Endothelial cell (in vitro differentiated cells): ENCODE data around the gene NBEA. TPM values are rescaled to one million over a fixed set of nuclear protein-coding genes. Genes with fewer than 3 reads are reported as not detected.

Source experiments
- DNase-seq: peaks from one replicate; pipeline ENCODE4 v3.0.0; 2021; ENCODE audit warnings: low spot score
- H3K27ac Mint-ChIP-seq: one replicate; pipeline ENCODE4 v1.8.0; 2021; ENCODE audit warnings: mixed read lengths, inconsistent platforms; ENCODE audit not compliant: unreplicated experiment
- H3K27me3 Mint-ChIP-seq: one replicate; pipeline ENCODE4 v1.8.0; 2021; ENCODE audit warnings: mild to moderate bottlenecking, moderate library complexity, mixed read lengths, inconsistent platforms; ENCODE audit not compliant: unreplicated experiment
- H3K36me3 Mint-ChIP-seq: one replicate; pipeline ENCODE4 v1.8.0; 2021; ENCODE audit warnings: mild to moderate bottlenecking, low read depth, mixed read lengths, inconsistent platforms; ENCODE audit not compliant: unreplicated experiment
- H3K4me1 Mint-ChIP-seq: one replicate; pipeline ENCODE4 v1.8.0; 2021; ENCODE audit warnings: mild to moderate bottlenecking, mixed read lengths, inconsistent platforms; ENCODE audit not compliant: unreplicated experiment
- H3K4me3 Mint-ChIP-seq: one replicate; pipeline ENCODE4 v1.8.0; 2021; ENCODE audit warnings: mild to moderate bottlenecking, mixed read lengths, inconsistent platforms; ENCODE audit not compliant: unreplicated experiment
- H3K9me3 Mint-ChIP-seq: one replicate; pipeline ENCODE4 v1.8.0; 2021; ENCODE audit warnings: mixed read lengths, inconsistent platforms; ENCODE audit not compliant: unreplicated experiment
- total RNA-seq: library from RNA; stranded (reverse); fragmentation: NEBNext Ultra II Directional; extraction: Animal tissue kit (Norgen Biotek cat#: 25700); gene quantifications from one replicate; pipeline ENCODE4 v1.2.1, GENCODE V29; 2021; ENCODE audit not compliant: unreplicated experiment
- TF ChIP-seq, protein P1 (sequence below): fragments of 200-600 bp; sonication (generic); IDR thresholded peaks from one replicate; pipeline ENCODE4 v1.5.0; 2021; ENCODE audit warnings: antibody characterized with exemption; ENCODE audit not compliant: unreplicated experiment

Gene NBEA
- total RNA-seq, 1 donor from 2014 or later = 11.7 TPM

DNA sequence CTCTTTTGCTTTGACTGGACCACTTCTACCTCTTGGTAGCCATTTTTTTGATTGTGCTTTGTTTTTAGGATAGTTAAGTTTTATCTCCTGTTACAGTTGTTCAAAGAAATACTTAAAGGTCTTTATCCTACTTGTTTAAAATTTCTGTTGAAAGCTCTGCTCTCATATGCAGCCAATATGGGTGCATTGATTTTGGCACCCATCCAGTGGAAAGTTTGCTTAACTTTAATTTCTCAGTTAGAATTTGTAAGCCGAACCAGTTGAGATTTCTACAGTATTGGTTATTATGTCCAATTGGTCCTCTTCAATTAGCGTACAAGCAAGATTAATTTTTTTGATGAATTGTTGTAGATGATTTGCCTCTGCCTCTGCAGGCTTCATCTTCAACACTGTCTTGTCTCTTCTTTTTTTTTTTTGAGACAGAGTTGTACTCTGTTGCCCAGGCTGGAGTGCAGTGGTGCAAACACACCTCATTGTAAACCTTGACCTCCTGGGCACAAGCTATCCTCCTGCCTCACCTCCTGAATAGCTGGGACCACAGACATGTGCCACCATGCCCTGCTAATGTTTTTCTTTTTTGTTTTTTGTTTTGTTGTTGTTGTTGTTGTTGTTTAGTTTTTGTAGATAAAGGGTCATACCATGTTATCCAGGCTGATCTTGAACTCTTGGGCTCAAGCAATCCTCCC, 469.1 kb downstream of the NBEA start:
- no peak for DNase-seq
- Mint-ChIP-seq H3K27me3 (peaks cover 2% of the 10 kb centered on the region), H3K4me1 (no peaks in the 10 kb centered on the region), H3K36me3 (no peaks in the 10 kb centered on the region), H3K4me3 (no peak overlapping the region), H3K27ac (no peak overlapping the region), H3K9me3 (no peaks in the 10 kb centered on the region)
- TF ChIP-seq, protein P1, sequence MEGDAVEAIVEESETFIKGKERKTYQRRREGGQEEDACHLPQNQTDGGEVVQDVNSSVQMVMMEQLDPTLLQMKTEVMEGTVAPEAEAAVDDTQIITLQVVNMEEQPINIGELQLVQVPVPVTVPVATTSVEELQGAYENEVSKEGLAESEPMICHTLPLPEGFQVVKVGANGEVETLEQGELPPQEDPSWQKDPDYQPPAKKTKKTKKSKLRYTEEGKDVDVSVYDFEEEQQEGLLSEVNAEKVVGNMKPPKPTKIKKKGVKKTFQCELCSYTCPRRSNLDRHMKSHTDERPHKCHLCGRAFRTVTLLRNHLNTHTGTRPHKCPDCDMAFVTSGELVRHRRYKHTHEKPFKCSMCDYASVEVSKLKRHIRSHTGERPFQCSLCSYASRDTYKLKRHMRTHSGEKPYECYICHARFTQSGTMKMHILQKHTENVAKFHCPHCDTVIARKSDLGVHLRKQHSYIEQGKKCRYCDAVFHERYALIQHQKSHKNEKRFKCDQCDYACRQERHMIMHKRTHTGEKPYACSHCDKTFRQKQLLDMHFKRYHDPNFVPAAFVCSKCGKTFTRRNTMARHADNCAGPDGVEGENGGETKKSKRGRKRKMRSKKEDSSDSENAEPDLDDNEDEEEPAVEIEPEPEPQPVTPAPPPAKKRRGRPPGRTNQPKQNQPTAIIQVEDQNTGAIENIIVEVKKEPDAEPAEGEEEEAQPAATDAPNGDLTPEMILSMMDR = no peak

DNA sequence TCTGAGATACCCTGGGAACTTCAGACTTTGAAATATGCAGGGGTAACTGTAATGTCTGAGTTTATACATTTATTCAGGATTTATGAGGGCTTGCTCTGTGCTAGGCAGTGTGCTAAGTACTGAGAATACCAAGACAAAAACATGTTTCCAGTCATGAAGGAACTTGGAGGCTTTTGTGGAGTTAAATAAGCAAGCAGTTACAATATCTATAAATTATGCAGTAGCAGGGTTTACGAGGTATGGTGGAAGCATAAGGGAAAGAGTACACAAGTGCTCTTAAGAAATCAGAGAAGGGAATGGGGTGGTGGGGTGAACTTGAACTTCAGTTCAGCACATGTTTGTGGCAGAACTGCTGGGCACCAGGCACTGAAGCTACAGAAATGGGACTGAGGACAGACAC, 506.4 kb downstream of the NBEA start:
- Mint-ChIP-seq H3K36me3 (no peaks in the 10 kb centered on the region), H3K4me1 (no peaks in the 10 kb centered on the region), H3K4me3 (no peak overlapping the region), H3K27ac (no peak overlapping the region), H3K27me3 (no peaks in the 10 kb centered on the region), H3K9me3 (no peaks in the 10 kb centered on the region)
- no peak for DNase-seq
- TF ChIP-seq, protein P1 = no peak

DNA sequence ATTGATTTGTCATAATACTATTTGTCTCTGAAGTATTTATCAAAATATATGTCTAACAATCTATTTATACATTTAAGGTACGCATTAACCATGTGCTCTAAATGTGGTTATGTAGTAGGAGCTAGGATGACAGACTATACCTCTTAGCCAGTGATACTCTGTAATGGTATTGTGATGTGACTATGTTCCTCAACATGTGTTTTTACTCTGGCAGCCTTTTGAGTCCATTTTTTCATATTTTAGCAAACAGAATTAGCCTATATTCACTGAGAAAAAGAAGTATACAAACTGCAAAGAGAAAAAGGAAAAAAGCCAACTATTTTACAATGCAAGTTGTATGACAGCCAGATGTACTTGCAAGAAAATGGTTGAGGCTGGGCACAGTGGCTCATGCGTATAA, 507.8 kb downstream of the NBEA start:
- H3K9me3 Mint-ChIP-seq = no peaks in the 10 kb centered on the region
- H3K4me3 Mint-ChIP-seq = no peak overlapping the region
- no peaks in the 10 kb centered on the region for H3K4me1 Mint-ChIP-seq
- no peaks in the 10 kb centered on the region for H3K36me3 Mint-ChIP-seq
- no peak for DNase-seq
- no peak overlapping the region for H3K27ac Mint-ChIP-seq
- TF ChIP-seq, protein P1 = no peak
- H3K27me3 Mint-ChIP-seq = no peaks in the 10 kb centered on the region

DNA sequence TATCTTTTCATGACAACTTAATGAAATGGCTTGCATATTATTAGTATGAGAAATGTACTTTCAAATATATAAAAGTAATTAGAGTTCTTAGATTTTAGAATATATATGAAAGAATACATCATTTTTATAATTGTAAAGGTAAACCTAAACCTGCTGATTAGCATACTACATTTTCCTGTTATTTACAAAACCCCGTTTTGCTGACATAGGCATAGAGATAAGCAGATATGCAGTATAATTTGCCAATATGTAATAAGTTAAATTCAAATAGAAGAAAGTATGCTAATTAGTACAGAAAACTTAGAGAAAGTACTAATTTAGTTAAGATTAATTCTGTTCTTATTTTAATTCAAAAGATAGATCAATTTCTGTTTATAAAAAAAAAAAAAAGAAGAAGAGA, 513.0 kb downstream of the NBEA start:
- TF ChIP-seq, protein P1 = no peak
- no peaks in the 10 kb centered on the region for H3K27me3 Mint-ChIP-seq
- H3K4me3 Mint-ChIP-seq = no peak overlapping the region
- H3K4me1 Mint-ChIP-seq = no peaks in the 10 kb centered on the region
- no peaks in the 10 kb centered on the region for H3K9me3 Mint-ChIP-seq
- DNase-seq = no peak
- H3K36me3 Mint-ChIP-seq = no peaks in the 10 kb centered on the region
- no peak overlapping the region for H3K27ac Mint-ChIP-seq

DNA sequence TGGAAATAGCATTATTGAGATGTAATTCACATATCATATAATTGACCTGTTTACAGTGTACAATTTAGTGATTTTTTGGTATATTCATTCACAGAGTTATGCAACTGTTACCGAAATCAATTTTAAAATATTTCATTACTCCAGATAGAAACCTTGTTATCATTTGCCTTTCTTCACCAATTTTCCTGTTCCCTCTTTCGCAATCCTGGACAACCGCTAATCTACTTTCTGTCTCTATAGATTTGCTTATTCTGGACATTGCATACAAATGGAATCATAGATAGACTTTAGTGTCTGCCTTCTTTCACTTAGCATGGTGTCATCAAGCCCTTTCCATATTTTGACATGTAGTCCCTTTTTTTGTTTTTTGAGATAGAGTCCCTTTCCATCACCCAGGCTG, 515.2 kb downstream of the NBEA start:
- H3K27ac Mint-ChIP-seq = no peak overlapping the region
- no peaks in the 10 kb centered on the region for H3K9me3 Mint-ChIP-seq
- no peaks in the 10 kb centered on the region for H3K36me3 Mint-ChIP-seq
- H3K4me1 Mint-ChIP-seq = no peaks in the 10 kb centered on the region
- TF ChIP-seq, protein P1 = no peak
- H3K27me3 Mint-ChIP-seq = no peaks in the 10 kb centered on the region
- no peak for DNase-seq
- no peak overlapping the region for H3K4me3 Mint-ChIP-seq
